Hematopoietic multipotent progenitor cell treated with erythropoietin and hydrocortisone succinate and interleukin-3 and kit ligand, for 8 days (in vitro differentiated cells): Measurements from ENCODE around the gene SART1.
"Not testable (repeated sequence)": the region's sequence is repeated elsewhere in the genome, so short reads cannot be mapped to it uniquely, and the experiment has no call there.

Experiments
- DNase-seq: peaks from one replicate; pipeline ENCODE4 v3.0.0-alpha.2; 2015

SART1 gene

DNA sequence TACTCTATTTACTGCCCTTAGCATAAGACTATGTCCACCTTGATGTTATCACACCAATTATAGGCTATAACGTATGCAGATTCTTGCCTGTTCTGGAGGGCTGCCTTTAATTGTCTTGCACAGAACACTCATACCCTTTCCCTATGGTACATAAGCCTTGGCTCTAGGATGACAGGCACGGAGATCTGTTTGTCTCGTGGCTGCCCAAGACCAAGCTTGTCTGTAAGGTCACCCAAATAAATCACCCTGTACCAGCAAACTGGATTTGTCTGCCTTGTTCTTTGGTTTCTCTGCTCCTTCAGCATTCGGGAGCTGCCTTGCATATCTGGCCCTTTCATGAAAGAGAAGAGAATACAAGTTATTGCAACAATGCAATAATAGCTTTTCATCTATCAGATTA, 23.8 kb upstream of the SART1 start:
- DNase-seq = no peak

- DNase-seq = no peak
Measured at GRCh38 chr11:65941720-65942310, 19.7 kb upstream of the SART1 start.

GRCh38 chr11:65942531-65942930, 19.0 kb upstream of the SART1 start:
- DNase-seq = no peak

- no peak for DNase-seq
Measured at GRCh38 chr11:65944191-65944590, 17.3 kb upstream of the SART1 start.

- DNase-seq = no peak
Measured at GRCh38 chr11:65944767-65945166, 16.8 kb upstream of the SART1 start.

DNA sequence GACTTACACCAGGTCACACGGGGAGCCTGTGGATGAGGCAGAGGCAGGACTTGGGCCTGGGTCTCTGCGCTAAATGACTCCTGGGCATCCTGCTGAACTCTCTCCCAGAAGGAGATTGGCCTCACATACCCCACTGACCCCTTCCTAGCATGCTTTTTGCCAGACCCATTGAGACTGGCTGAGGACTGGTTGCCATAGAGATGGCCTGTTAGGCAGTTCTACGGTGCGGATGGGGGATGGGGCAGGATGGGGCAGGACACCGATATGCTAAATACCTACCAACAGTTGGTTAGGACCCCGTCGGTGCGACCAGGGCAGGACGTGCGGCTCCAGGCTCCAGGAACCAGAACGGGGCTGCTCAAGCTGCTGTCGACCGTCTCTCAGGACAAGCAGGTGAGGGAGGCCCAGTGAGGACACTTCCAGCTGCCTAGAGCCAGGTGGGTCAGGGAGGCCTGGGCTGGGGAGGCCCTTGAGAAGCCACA, 16.1 kb upstream of the SART1 start, which contains the start of gene TSGA10IP:
TSS of gene TSGA10IP (plus strand) at position 51 of the 482 bp plus-strand sequence. CDS start at position 247, 196 bp downstream.
- DNase-seq = no peak

DNA sequence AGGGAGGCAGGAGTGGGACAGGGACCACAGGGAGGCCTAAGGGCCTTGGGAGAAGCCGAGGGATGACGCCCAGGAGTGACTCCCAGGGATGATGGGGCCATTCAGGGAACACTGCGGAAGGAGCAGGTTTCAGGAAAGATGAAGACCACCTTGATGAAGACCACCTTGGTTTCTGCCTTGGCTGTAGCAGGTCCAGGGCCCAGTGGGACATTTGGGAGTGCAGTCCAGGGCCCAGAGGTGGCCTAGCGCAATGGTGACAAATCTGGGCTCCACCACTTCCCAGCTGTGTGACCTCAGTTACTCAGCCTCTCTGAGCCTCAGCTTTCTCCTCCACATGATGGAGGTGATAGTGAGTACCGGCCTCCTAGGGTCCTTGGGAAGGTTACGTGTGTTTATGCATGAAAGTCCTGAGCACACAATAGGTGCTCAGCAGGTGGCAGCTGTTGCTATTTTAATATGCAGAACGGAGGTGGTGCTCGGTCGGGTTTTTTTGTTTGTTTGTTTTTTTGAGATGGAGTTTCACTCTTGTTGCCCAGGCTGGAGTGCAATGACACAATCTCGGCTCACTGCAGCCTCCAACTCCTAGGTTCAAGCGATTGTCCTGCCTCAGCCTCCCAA, 15.5 kb upstream of the SART1 start:
- no peak for DNase-seq

GRCh38 chr11:65946655-65947054, 14.9 kb upstream of the SART1 start:
- no peak for DNase-seq

- DNase-seq = no peak
Measured at GRCh38 chr11:65947133-65947532, 14.4 kb upstream of the SART1 start.

- DNase-seq = no peak
Measured at GRCh38 chr11:65947603-65948125, 13.9 kb upstream of the SART1 start.

GRCh38 chr11:65950711-65951110, 10.8 kb upstream of the SART1 start:
- not testable (repeated sequence) for DNase-seq

DNA sequence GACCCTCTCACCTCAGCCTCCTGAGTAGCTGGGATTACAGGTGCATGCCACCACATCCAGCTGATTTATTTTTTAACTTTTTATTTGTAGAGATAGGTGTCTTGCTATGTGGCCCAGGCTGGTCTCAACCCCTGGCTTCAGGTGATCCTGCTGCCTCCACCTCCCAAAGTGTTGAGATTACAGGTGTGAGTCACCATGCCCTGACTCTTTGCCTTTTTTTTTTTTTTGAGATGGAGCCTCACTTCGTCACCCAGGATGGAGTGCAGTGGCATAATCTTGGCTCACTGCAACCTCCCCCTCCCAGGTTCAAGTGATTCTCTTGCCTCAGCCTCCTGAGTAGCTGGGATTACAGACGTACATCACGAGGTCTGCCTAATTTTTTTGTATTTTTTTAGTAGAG, 9.9 kb upstream of the SART1 start:
- DNase-seq = not testable (repeated sequence)

DNA sequence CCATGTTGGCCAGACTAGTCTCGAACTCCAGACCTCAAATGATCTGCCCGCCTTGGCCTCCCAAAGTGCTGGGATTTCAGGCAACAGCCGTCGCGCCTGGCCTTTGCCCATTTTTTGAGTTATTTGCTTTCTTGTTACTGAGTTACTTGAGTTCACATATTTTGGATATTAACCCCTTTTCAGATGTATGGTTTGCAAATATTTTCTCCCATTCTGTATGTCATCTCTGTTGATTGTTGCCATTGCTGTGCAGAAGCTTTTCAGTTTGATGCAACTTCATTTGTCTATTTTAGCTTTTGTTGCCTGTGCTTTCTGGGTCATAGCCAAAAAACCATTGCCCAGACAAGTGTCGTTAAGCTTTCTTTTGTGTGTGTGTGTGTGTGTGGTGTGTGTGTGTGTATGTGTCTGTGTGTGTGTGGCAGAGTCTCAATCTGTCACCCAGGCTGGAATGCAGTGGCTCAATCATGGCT, 9.4 kb upstream of the SART1 start:
- DNase-seq = no peak

DNA sequence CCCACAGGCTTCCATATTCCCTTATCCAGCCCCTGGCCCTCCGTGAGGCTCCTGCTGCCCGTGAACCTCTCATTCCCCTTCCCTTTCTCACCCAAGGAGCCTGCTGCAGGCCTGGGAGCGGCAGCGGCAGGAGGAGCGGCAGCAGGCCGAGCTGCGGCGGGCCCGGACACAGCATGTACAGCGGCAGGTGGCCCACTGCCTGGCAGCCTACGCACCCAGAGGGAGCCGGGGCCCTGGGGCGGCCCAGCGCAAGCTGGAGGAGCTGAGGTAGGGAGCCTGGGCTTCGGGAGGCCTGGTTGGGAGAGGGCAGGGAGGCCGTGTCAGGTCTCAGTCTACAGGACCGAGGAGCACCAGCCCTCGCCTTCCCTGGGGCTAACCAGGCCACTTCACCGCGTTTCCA, 8.1 kb upstream of the SART1 start:
- DNase-seq = no peak

GRCh38 chr11:65954771-65955170, 6.8 kb upstream of the SART1 start:
- no peak for DNase-seq

DNA sequence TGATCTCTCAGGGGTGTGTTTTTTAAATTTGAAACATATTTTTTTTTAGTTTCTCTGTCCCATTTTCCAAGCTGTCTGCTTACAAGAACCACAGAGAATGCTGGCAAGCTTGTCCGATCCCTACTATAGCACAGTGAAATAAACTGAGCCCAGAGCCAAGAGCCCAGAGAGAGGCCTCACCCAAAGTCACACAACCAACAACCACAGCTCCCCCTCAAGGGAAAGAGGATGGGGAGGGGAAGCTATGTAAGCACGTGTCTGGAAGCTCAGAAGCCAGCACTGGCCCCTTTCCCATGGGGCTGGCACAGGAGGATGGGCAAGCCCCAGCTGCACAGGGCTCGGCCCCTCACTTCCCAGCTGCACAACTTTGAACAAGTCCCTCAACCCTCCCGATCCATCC, 3.2 kb upstream of the SART1 start:
- DNase-seq = no peak

DNA sequence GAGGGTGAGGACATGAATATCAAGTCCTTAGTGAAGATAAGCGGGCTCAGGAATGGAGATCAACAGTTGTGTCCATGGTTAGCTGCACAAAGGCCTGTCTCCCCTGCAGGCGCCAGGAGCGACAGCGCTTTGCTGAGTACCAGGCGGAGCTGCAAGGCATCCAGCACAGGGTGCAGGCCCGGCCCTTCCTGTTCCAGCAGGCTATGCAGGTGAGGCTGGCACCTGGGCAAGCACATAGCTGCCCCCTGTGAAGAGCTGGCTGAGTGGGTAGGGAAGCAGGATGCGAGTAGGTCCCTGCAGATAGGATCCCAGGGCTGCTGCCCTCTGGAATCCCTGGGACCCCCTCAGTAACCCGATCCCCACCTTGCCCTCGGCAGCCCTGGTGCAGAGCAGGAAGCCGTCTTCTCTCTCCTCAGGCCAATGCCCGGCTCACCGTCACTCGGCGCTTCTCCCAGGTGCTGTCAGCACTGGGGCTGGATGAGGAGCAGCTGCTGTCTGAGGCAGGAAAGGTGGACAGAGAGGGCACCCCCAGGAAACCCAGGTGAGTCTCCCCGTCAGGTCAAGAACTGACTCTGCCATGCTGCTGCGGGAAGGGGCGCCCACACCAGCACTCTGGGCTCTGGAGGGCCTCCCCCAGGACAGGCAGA, 2.6 kb upstream of the SART1 start:
- no peak for DNase-seq

DNA sequence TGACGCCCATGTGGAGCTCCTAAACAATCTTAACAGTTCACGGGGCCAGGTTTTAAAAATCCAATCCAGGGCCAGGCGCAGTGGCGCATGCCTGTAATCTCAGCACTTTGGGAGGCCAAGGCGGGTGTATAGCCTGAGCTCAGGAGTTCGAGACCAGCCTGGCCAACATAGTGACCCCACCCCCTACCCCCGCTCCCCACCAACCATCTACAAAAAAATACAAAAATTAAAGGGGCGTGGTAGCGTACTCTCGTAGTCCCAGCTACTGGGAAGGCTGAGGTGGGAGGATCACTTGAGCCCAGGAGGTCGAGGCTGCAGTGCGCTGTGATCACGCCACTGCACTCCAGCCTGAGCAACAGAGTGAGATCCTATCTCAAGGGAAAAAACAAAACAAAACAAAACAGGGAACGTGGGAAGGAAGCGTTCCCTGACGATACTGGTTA, 689 bp upstream of the SART1 start:
- DNase-seq = no peak

DNA sequence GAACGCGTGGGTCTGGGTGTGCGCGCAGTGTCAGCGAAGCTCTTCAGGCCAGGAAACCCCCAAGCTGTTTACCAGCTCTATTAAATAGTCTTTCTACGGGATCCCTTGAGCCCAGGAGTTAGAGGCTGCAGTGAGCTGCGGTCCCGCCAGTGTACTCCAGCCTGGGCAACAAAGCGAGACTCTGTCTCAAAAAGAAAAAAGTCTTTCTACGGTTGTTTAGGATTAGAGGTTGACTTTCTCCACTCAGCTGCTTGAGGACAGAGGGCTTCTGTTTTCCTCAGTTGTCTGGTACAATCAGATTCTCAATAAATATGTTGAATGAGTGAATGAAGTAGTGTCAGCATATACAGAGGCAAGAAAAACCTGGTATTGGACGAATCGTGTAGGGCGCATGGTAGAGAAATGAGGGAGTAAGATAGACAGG, 619 bp downstream of the SART1 start:
- no peak for DNase-seq

- no peak for DNase-seq
Measured at GRCh38 chr11:65964906-65965305, 3.4 kb downstream of the SART1 start.

DNA sequence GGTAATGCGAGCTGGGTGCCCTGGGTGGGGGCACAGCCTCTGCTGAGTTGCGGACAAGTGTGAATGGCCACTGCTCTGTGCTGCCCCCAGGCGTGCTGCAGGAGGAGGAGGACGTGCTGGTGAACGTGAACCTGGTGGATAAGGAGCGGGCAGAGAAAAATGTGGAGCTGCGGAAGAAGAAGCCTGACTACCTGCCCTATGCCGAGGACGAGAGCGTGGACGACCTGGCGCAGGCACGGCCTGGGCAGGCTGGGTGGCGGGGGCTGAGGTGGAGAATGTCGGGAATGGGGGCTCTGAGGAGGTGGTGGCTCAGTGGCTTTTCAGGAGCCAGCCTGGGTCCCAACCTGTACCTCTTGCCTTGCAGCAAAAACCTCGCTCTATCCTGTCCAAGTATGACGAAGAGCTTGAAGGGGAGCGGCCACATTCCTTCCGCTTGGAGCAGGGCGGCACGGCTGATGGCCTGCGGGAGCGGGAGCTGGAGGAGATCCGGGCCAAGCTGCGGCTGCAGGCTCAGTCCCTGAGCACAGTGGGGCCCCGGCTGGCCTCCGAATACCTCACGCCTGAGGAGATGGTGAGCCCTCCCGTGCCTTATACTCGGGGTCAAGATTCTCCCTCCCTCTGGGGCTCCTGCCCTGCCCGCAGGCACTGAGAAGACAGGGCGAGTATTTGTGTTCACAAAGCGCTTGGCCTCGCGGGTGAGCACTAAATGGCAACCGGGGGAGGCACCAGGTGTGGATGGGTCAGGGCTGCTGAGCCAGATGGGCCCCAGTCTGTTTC, 4.6 kb downstream of the SART1 start:
- DNase-seq = no peak

DNA sequence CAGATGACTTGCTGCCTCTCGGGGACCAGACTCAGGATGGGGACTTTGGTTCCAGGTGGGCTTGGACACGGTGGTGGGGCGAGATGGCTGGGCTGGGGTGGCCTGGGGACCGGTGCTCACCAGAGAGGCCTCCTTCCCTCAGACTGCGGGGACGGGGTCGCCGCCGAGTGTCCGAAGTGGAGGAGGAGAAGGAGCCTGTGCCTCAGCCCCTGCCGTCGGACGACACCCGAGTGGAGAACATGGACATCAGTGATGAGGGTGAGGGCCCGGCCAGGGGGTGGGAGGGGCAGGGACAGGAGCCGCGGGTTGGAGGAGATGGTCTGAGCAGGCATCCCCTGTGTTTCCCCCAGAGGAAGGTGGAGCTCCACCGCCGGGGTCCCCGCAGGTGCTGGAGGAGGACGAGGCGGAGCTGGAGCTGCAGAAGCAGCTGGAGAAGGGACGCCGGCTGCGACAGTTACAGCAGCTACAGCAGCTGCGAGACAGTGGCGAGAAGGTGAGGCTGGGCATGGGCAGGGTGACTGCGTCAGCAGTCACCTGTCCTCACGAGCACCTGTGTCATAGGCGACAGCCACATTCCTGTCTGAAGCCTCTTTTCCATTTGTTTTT, 5.9 kb downstream of the SART1 start:
- no peak for DNase-seq
